Coronary artery (tissue), 2 donors: Measurements from ENCODE around the gene RGSL1.
"Not testable (repeated sequence)": the region's sequence is repeated elsewhere in the genome, so short reads cannot be mapped to it uniquely, and the experiment has no call there.

Source experiments
- DNase-seq: peaks from one replicate; pipeline ENCODE4 v3.0.0-alpha.2; 2017; ENCODE audit warnings: low spot score
- H3K27ac ChIP-seq, 2 donors: fragments of 200-600 bp; sonication (generic); one replicate each; pipeline ENCODE4 v1.5.1; 2016 to 2019
- H3K4me3 ChIP-seq: fragments of 200-600 bp; sonication (generic); 2 replicates; pipeline ENCODE4 v1.5.1; 2016; ENCODE audit warnings: mild to moderate bottlenecking, moderate library complexity
- TF ChIP-seq, protein P1 (sequence below): fragments of 200-600 bp; sonication (generic); IDR thresholded peaks from one replicate; pipeline ENCODE4 v1.5.1; 2019; ENCODE audit warnings: antibody characterized with exemption

Gene RGSL1

GRCh38 chr1:182527680-182528079 lies 77.7 kb downstream of the RGSL1 start:
- H3K27ac ChIP-seq: no peak overlapping the region
- TF ChIP-seq, protein P1, sequence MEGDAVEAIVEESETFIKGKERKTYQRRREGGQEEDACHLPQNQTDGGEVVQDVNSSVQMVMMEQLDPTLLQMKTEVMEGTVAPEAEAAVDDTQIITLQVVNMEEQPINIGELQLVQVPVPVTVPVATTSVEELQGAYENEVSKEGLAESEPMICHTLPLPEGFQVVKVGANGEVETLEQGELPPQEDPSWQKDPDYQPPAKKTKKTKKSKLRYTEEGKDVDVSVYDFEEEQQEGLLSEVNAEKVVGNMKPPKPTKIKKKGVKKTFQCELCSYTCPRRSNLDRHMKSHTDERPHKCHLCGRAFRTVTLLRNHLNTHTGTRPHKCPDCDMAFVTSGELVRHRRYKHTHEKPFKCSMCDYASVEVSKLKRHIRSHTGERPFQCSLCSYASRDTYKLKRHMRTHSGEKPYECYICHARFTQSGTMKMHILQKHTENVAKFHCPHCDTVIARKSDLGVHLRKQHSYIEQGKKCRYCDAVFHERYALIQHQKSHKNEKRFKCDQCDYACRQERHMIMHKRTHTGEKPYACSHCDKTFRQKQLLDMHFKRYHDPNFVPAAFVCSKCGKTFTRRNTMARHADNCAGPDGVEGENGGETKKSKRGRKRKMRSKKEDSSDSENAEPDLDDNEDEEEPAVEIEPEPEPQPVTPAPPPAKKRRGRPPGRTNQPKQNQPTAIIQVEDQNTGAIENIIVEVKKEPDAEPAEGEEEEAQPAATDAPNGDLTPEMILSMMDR: no peak
- no peak for DNase-seq

DNA sequence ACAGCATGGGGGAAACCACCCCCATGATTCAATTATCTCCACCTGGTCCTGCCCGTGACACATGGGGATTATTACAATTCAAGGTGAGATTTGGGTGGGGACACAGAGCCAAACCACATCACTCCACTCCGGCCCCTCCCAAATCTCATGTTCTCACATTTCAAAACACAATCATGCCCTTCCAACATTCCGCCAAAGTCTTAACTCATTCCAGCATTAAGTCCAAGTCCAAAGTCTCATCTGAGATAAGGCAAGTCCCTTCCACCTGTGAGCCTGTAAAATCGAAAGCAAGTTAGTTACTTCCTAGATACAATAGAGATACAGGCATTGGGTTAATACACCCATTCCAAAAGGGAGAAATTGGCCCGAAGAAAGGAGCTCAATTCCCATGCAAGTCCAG lies 78.3 kb downstream of the RGSL1 start:
- H3K27ac ChIP-seq, H3K4me3 ChIP-seq, DNase-seq: not testable (repeated sequence)

More at GRCh38 chr1:182527680-182528079, 77.7 kb downstream of the RGSL1 start:
- no peak overlapping the region for H3K4me3 ChIP-seq

DNA sequence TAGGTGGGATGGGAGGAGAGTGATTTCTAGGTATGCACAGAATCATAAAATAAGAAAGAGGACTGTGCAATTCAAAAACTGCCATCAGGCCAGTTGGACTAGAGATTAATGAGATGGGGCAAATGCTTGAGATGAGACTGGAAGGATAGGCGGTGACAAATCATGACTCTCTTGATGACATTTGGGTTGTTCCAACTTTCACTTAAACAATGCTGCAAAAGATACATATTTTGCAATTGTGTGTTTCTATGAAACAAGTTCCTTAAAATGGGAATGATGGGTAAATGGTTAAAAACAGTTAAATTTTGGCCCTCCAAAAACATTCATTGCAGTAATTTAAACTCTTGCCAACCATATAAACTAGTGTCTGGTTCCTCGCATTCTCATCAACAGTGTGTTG lies 84.0 kb downstream of the RGSL1 start:
- Histone ChIP-seq H3K4me3 (no peak overlapping the region), H3K27ac (no peak overlapping the region)
- TF ChIP-seq, protein P1: no peak
- no peak for DNase-seq

- Histone ChIP-seq H3K4me3 (no peak overlapping the region), H3K27ac (no peak overlapping the region)
- TF ChIP-seq, protein P1: no peak
- DNase-seq: no peak
Observed at GRCh38 chr1:182549346-182549745, 99.4 kb downstream of the RGSL1 start.

DNA sequence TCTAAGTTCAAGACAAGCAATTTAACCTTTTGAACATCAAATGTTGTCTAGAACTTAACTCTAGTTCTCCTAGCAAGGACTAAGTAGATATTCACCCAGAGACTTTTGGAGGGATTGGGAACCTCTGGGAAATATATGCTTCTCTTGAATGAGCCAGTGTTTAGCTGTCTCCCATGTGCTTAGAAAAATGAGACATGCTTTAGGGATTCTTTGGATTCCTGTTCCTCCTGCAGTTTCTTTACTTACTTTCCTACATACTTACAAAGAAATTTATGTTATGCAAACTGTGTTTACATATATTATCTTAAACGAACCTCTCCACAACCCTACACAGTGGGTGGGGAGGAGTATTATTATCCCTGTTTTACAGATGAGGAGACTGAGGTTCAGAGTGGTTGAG lies 99.9 kb downstream of the RGSL1 start:
- no peak for DNase-seq
- TF ChIP-seq, protein P1: no peak
- Histone ChIP-seq H3K27ac (no peak overlapping the region), H3K4me3 (no peak overlapping the region)

DNA sequence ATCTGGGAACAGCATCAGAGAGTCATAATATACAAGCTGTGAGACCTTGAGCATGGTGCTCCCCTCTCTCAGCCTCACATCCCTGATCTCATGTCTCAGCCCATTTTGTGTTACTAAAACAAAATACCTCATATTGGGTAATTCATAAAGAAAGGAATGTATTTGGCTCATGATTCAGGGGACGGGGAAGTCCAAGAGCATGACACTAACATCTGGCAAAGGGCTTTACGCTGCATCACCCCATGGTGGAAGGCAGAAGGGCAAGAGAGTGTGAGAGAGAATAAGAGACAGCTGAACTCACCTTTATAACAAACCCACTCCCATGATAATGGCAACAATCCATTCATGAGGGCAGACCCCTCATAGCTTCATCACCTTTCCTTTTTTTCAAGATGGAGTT lies 102.6 kb downstream of the RGSL1 start:
- H3K4me3 ChIP-seq: no peak overlapping the region
- TF ChIP-seq, protein P1: no peak
- H3K27ac ChIP-seq: no peak overlapping the region
- DNase-seq: no peak

GRCh38 chr1:182555493-182555892 lies 105.5 kb downstream of the RGSL1 start:
- Histone ChIP-seq H3K27ac (no peak overlapping the region), H3K4me3 (no peak overlapping the region)
- TF ChIP-seq, protein P1: no peak
- DNase-seq: no peak

DNA sequence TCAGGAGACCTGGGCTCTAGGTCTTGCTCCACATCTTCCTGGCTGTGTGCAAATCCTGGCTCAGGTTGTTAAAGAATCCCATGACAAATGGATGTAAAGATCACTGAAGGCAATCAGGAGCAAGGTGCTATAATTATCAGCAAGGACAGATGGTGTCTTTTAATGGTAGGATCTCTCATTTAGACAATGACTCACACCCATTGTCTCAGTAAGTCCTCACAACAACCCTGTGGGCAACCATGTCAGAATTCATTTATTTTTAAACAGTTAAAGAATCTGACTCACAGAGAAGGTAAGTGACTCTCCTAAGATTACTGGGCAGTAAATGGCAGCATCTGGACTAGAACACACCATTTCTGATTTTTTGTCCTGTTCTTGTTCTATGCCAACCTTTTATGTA lies 106.3 kb downstream of the RGSL1 start:
- no peak overlapping the region for H3K27ac ChIP-seq
- TF ChIP-seq, protein P1: no peak
- no peak overlapping the region for H3K4me3 ChIP-seq
- DNase-seq: no peak
